ENCODE measurements around the gene FAM13A.
A peak's percentile ranks its signal among the peaks of the same experiment; 100 is the strongest.

FAM13A gene

DNA sequence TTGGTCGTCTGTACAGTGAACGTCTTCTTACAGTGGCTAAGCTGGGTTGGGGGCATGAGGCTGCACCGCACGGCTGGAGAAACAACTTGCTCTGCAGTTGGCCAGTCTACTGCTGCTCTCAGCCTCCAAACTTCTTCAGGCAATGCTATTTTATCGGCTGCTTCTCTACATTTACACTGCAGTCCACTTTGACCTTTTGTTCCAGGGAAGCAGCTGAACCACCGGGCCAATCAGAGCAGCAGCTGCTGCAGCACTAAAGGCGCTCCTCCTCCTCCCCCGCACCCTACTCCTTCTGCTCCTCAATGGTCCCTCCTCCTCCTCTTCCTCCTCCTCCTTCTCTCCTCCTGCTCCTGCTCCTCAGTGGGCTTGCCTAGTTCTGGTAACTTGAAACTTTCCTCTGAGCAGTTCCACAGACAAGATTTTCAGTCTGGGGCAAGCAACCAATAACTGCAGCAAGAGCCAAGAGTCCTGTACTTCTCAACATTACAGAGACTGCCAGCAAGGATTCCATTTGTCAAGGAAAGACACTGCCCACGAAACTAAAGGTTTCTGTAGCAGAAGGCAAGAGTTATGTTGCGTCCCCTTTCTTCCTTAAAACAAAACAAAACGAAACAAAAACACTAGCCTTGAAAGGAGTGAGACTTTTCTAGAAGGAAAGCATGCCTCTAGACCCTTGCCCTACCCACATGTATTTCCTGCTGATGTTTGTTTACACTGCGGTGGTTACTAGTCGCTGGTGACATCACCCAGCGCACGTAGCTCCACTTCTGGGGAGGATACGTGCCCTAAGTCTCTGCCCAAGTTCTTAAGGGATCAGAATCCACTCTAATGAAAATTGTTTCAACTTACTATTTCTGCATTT is 233.7 kb downstream of the FAM13A start:
- DNase-seq (ENCODE audit: low read depth), result peak; percentile 98
- H3K4me3 ChIP-seq (replicated peaks; ENCODE audit: low read depth, low read length), result peak overlapping the region; percentile 62
- TF ChIP-seq, protein P1, sequence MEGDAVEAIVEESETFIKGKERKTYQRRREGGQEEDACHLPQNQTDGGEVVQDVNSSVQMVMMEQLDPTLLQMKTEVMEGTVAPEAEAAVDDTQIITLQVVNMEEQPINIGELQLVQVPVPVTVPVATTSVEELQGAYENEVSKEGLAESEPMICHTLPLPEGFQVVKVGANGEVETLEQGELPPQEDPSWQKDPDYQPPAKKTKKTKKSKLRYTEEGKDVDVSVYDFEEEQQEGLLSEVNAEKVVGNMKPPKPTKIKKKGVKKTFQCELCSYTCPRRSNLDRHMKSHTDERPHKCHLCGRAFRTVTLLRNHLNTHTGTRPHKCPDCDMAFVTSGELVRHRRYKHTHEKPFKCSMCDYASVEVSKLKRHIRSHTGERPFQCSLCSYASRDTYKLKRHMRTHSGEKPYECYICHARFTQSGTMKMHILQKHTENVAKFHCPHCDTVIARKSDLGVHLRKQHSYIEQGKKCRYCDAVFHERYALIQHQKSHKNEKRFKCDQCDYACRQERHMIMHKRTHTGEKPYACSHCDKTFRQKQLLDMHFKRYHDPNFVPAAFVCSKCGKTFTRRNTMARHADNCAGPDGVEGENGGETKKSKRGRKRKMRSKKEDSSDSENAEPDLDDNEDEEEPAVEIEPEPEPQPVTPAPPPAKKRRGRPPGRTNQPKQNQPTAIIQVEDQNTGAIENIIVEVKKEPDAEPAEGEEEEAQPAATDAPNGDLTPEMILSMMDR (IDR thresholded peaks at IDR 0.05; ENCODE audit: low read length, missing control alignments), result no peak

DNA sequence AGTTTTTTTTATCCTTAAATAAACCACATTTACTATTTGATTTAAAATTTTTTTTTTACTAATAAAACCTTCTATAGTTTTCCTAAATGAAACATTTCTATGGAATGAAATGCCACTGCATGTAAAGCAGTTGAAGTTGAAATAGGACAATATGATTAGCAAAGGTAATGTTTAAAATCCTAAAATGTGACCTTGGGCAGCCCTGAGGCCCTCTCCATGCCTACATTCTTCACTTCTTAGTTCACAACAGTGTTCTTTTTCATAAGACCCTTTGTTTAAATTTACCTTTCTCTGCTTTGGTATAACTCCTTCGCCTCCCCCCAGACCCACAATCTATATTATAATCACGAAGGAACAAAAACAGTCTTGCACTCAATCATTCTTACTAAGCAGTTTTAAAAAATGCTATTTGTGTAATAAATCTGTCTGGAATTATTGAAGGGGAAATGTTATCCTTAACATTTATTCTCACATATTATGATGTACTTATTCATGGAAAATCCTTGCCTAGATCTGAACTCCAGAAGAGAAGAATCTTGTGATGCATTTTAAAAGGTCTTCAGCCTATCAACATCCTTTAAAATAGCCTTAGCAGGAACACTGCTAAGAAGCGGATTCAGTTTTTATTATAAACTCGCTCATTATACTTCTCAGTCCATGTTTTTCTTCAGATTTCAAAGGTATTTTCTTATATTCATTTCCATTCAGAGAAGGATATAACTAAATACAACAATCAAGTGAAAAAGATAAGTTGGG is 234.8 kb downstream of the FAM13A start:
- peak overlapping the region; percentile 62 for H3K4me3 ChIP-seq (replicated peaks; ENCODE audit: low read depth, low read length)
- no peak for DNase-seq (ENCODE audit: low read depth)
- TF ChIP-seq, protein P1 (IDR thresholded peaks at IDR 0.05; ENCODE audit: low read length, missing control alignments), result no peak

DNA sequence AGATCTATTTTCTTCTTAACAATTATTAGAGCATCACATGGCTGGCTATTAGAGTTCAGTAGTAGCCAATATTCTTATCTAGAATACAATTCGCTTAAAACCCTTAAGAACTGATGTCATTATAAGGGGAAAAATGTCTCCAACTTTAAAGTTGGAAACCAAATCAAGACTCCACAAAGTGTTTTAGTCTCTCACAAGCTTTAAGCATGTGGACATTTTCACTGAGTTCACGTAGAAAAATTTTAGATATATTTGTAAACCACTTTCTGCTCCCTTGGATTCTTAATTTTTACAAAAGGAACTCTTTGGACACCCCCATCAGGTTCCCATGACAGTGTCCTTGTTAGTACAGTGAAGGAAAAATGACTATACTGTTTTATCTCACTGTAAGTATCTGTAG is 235.5 kb downstream of the FAM13A start:
- peak overlapping the region; percentile 62 for H3K4me3 ChIP-seq (replicated peaks; ENCODE audit: low read depth, low read length)

DNA sequence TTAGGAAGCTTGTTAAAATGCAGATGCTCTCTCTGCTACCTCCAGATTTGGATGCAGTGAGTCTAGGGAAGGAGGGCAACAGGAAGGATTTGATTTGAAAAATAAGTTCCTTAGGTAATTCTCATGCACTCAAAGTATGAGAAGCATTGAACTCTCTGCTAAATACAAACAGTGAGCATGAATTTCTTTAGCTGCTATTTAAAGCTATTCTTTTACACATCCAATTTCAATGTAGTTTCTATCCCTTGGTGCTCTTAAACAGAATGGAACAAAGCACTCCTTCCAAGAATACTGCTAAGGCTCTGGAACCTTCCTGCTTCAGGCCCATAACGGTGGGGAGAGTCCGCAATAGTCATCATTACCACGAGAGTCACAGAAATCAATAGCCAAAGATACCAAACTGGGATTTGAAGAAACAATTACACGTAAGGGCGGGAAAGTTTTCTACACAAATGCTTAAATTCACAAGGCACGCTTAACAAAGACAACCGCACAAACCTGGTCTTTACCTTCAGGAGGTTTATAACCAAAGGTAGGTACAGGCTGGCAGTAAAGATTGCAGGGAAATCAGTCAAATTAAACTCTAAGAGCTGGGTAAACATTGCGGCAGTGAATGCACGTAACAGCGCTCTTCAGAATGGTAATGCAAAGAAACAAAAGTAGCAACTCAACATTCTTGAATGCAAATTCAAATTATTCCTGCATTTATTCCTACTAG is 236.1 kb downstream of the FAM13A start:
- no peak for DNase-seq (ENCODE audit: low read depth)
- H3K4me3 ChIP-seq (replicated peaks; ENCODE audit: low read depth, low read length), result peak overlapping the region; percentile 62
- TF ChIP-seq, protein P1 (IDR thresholded peaks at IDR 0.05; ENCODE audit: low read length, missing control alignments), result no peak

More for the DNA sequence above, 235.5 kb downstream of the FAM13A start:
- DNase-seq (ENCODE audit: low read depth), result no peak
- TF ChIP-seq, protein P1 (IDR thresholded peaks at IDR 0.05; ENCODE audit: low read length, missing control alignments), result no peak

DNA sequence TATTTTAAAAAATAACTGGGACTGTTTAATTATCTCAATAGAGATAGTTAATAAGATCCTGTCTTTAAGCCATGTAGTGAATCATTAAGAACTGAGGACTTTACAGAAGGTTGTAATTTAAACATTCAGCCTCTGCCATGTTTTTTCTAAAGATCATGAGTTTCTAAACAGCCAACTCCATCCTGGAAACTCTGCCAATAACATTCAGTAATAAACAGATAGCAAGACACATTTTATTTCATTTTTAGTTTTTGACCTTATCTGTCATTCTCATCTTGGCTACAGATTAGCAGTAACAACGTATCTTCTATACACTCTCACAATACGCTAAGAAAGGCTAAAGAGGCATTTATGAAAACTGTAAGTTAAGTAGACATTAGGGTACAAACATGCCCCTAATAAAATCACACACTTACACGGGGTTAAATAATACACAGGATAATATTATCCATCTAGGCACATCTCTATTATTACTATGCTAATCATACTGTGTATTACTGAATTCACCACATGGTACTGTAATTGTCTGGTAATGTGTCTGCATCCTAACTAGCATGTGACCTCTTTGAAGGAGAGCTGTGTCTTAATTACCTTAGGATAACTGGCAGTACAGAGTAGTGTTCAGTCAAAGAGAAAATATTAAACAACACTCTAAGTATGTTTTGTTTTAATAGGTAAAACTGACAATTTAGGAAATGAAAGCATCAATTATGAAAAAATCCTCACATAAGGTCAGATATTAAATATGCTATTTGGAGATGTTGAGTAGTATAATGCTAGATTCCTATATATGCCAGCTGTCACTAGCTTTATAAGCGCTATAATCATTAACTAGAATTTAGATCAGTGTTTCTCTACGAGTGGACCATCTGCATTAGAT is 236.9 kb downstream of the FAM13A start:
- TF ChIP-seq, protein P1 (IDR thresholded peaks at IDR 0.05; ENCODE audit: low read length, missing control alignments), result no peak
- DNase-seq (ENCODE audit: low read depth), result no peak
- no peak overlapping the region for H3K4me3 ChIP-seq (replicated peaks; ENCODE audit: low read depth, low read length)

Data from fibroblast of pulmonary artery (primary cell).